Common myeloid progenitor, CD34-positive (primary cell): ENCODE measurements around the gene SOAT1.
"Not testable (repeated sequence)": the region's sequence is repeated elsewhere in the genome, so short reads cannot be mapped to it uniquely, and the experiment has no call there.

ENCODE experiments used
- CTCF ChIA-PET: fragments of 350-600 bp; sonication (Branson Sonifier 250); formaldehyde crosslinking; loops from one replicate; lab custom pipeline; 2021; ENCODE audit warnings: antibody characterized with exemption; lab: Charles Lee
- POLR2A ChIA-PET: fragments of 350-600 bp; sonication (Branson Sonifier 250); formaldehyde crosslinking; loops from one replicate; lab custom pipeline; 2021; ENCODE audit warnings: antibody characterized with exemption; lab: Charles Lee
- DNase-seq, 3 donors: peaks; one replicate each; pipeline versions ENCODE4 v3.0.0 to v3.0.0-alpha.2; 2013
- H3K27ac ChIP-seq, 2 experiments: 1 replicate in 1 of 2; 2 replicates in 1 of 2; pipeline ENCODE4 v1.7.0; 2013; ENCODE audit warnings: inconsistent platforms in 2 of 2, low read length in 2 of 2, mild to moderate bottlenecking in 2 of 2, low read depth in 1 of 2, moderate library complexity in 1 of 2; ENCODE audit not compliant: severe bottlenecking in 2 of 2, insufficient read depth in 1 of 2, poor library complexity in 1 of 2
- H3K27me3 ChIP-seq, 5 experiments: replicated peaks in 2 of 5; 1 replicate in 3 of 5; 2 replicates in 2 of 5; pipeline versions ENCODE4 v1.6.1 to v1.7.0; 2013; ENCODE audit warnings: low read length in 4 of 5, mild to moderate bottlenecking in 2 of 5, moderate library complexity in 2 of 5, inconsistent platforms in 1 of 5; ENCODE audit not compliant: insufficient read depth in 5 of 5, control insufficient read depth in 4 of 5
- H3K36me3 ChIP-seq, 4 experiments: 1 replicate in 2 of 4; 2 replicates in 2 of 4; pipeline versions ENCODE4 v1.6.1 to v1.7.0; 2013; ENCODE audit warnings: low read length in 3 of 4, control low read depth in 1 of 4, mild to moderate bottlenecking in 1 of 4; ENCODE audit not compliant: control insufficient read depth in 4 of 4, insufficient read depth in 4 of 4
- H3K4me1 ChIP-seq, 4 experiments: 1 replicate in 3 of 4; 2 replicates in 1 of 4; pipeline versions ENCODE4 v1.6.1 to v1.7.1; 2013; ENCODE audit warnings: low read length in 3 of 4, mild to moderate bottlenecking in 3 of 4, control low read depth in 1 of 4, inconsistent platforms in 1 of 4, moderate library complexity in 1 of 4; ENCODE audit not compliant: control insufficient read depth in 4 of 4, insufficient read depth in 4 of 4; ENCODE audit errors: control extremely low read depth in 1 of 4
- H3K4me3 ChIP-seq, 7 experiments: 1 replicate in 4 of 7; 2 replicates in 3 of 7; pipeline versions ENCODE4 v1.5.1 to v1.7.0; 2013; ENCODE audit warnings: mild to moderate bottlenecking in 7 of 7, low read length in 6 of 7, moderate library complexity in 6 of 7, inconsistent platforms in 2 of 7, low read depth in 2 of 7, control low read depth in 1 of 7; ENCODE audit not compliant: insufficient read depth in 4 of 7, control insufficient read depth in 1 of 7; ENCODE audit errors: extremely low read depth in 1 of 7
- H3K9me3 ChIP-seq, 5 experiments: 1 replicate in 4 of 5; 2 replicates in 1 of 5; pipeline versions ENCODE4 v1.6.1 to v1.7.1; 2013; ENCODE audit warnings: low read length in 4 of 5, mild to moderate bottlenecking in 2 of 5, inconsistent platforms in 1 of 5, low read depth in 1 of 5, moderate library complexity in 1 of 5; ENCODE audit not compliant: control insufficient read depth in 4 of 5, insufficient read depth in 2 of 5; ENCODE audit errors: control extremely low read depth in 1 of 5
- WGBS: methylation state at CpG from one replicate; pipeline ENCODE4 v1.1.5; 2013; ENCODE audit not compliant: insufficient coverage; 5-methylcytosine and 5-hydroxymethylcytosine counted together

SOAT1 gene

DNA sequence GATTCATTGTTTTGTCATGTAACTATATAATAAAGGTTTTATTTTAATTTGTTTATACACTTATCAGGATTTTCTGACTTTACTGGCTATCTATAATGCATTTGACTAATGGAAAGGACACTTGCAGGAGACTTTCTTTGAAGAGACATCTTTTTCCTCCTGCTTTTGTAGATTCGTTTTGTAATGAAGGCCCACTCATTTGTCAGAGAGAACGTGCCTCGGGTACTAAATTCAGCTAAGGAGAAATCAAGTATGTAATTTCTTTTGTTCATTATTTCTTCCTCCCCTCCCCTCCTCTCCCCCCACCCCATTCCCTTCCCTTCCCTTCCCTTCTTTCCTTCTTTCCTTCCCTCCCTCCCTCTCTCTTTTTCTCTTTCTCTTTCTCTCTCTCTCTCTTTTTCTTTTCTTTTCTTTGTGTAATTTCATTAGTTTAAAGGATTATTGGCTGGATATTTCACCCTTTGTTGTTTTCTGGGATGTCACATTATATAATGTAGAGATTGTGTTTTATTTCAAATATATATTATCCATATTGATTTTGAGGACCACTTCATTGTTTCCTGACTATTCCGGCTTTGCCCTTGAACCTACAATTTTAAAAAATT, 48.4 kb downstream of the SOAT1 start:
- H3K27me3 ChIP-seq, result no peaks in the 10 kb centered on the region
- ChIA-PET POLR2A (no interaction called here), CTCF (interaction anchor here (0.6 kb wide), 1 partner anchor 226 kb away, joined by 3 read pairs; no protein-coding TSS in a partner anchor)
- H3K9me3 ChIP-seq, result no peaks in the 10 kb centered on the region
- H3K4me1 ChIP-seq, result no peaks in the 10 kb centered on the region
- H3K36me3 ChIP-seq, result peaks cover 11 to 44% (median 27%) of the 10 kb centered on the region in 4 experiments
- DNase-seq, result no peak
- WGBS, result no CpG with 5 or more reads among the region's 4 CpGs
- H3K27ac ChIP-seq, result no peak overlapping the region
- H3K4me3 ChIP-seq, result no peak overlapping the region

DNA sequence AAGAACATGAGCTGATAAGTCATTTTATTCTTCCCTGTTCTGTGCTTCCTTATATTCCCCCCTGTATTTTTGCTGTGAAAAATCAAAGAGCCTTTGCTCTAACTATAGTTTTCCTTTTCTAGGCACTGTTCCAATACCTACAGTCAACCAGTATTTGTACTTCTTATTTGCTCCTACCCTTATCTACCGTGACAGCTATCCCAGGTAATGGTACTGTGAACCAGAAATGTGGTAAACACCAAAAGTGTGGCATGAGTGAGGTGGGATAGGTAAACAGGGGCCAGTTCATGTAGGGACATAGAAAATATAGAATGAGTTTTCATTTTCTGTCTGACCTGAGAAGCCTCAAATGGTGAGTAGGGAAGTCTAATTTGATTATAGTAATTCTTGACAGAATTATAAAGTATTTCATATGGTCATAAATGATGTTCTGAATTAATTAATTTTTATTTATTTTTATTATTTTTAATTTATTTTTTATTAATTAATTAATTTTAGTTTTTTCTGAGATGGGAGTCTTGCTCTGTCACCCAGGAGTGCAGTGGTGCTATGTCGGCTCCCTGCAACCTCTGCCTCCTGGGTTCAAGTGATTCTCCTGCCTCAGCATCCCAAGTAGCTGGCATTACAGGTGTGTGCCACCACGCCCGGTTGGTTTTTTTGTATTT, 49.3 kb downstream of the SOAT1 start:
- Histone ChIP-seq H3K27me3 (no peaks in the 10 kb centered on the region), H3K9me3 (no peaks in the 10 kb centered on the region), H3K4me3 (no peak overlapping the region), H3K36me3 (peaks cover 11 to 45% (median 27%) of the 10 kb centered on the region in 4 experiments), H3K4me1 (no peaks in the 10 kb centered on the region), H3K27ac (no peak overlapping the region)
- ChIA-PET POLR2A (no interaction called here), CTCF (no interaction called here)
- DNase-seq, result no peak
- 94% methylated on average over 2 of the region's 4 CpGs for WGBS

DNA sequence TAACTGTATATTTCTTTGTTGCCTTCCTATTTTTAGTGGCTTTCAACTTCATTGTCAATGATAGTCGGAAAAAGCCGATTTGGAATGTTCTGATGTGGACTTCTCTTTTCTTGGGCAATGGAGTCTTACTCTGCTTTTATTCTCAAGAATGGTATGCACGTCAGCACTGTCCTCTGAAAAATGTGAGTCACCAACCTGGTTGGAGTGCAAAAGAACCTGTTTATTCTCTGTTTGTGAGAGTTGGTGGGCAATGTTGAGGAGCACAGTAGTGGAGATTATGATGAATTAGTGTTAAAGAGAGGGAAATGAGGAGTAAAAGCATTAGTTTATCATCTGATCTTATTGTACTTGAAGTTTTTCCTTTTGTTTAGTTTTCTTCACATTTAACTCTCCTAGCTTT, 57.7 kb downstream of the SOAT1 start:
- no peak for DNase-seq
- no peaks in the 10 kb centered on the region for H3K27me3 ChIP-seq
- peaks cover 13 to 47% (median 22%) of the 10 kb centered on the region in 4 experiments for H3K36me3 ChIP-seq
- H3K27ac ChIP-seq, result no peak overlapping the region
- no peaks in the 10 kb centered on the region for H3K9me3 ChIP-seq
- no peak overlapping the region for H3K4me3 ChIP-seq
- H3K4me1 ChIP-seq, result no peaks in the 10 kb centered on the region
- ChIA-PET POLR2A (no interaction called here), CTCF (no interaction called here)
- WGBS, result 98% methylated on average over 3 of the region's 3 CpGs

DNA sequence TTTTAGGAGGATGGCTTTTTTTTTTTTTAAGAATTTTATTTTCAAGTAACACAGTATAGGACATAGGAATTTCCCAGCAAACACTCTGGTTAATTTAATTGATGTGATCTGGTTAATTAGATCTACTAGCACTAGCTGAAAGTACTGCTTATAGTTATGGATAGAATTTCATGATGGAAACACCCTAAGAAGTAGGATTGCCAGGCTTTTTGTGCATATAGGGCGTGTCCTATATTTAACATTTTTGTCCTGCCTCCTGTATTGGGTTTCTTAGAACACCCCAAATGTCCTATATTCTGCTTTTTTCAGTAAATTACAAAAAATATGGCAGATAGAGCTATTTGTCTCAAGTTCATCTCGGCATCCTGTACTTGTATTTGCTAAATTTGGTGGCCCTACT, 58.6 kb downstream of the SOAT1 start:
- no peaks in the 10 kb centered on the region for H3K27me3 ChIP-seq
- H3K36me3 ChIP-seq, result peaks cover 12 to 44% (median 18%) of the 10 kb centered on the region in 4 experiments
- ChIA-PET CTCF (interaction anchor here (0.7 kb wide), 1 partner anchor 1406 kb away, joined by 3 read pairs; no protein-coding TSS in a partner anchor), POLR2A (no interaction called here)
- no peak overlapping the region for H3K4me3 ChIP-seq
- no peaks in the 10 kb centered on the region for H3K4me1 ChIP-seq
- WGBS, result no CpG with 5 or more reads among the region's 2 CpGs
- no peaks in the 10 kb centered on the region for H3K9me3 ChIP-seq
- no peak for DNase-seq
- H3K27ac ChIP-seq, result no peak overlapping the region

DNA sequence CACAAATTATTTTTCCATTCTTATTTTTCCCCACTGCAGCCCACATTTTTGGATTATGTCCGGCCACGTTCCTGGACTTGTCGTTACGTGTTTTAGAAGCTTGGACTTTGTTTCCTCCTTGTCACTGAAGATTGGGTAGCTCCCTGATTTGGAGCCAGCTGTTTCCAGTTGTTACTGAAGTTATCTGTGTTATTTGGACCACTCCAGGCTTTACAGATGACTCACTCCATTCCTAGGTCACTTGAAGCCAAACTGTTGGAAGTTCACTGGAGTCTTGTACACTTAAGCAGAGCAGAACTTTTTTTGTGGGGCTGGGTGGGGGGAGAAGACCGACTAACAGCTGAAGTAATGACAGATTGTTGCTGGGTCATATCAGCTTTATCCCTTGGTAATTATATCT, 59.9 kb downstream of the SOAT1 start:
- POLR2A ChIA-PET, result no interaction called here
- Histone ChIP-seq H3K27me3 (no peaks in the 10 kb centered on the region), H3K27ac (no peak overlapping the region), H3K36me3 (peaks cover 8 to 35% (median 17%) of the 10 kb centered on the region in 4 experiments), H3K4me3 (no peak overlapping the region), H3K4me1 (no peaks in the 10 kb centered on the region), H3K9me3 (no peaks in the 10 kb centered on the region)
- DNase-seq, result no peak
- 100% methylated on average over 5 of the region's 5 CpGs for WGBS
- CTCF ChIA-PET, result interaction anchor here (0.7 kb wide), 1 partner anchor 456 kb away, joined by 3 read pairs; no protein-coding TSS in a partner anchor

DNA sequence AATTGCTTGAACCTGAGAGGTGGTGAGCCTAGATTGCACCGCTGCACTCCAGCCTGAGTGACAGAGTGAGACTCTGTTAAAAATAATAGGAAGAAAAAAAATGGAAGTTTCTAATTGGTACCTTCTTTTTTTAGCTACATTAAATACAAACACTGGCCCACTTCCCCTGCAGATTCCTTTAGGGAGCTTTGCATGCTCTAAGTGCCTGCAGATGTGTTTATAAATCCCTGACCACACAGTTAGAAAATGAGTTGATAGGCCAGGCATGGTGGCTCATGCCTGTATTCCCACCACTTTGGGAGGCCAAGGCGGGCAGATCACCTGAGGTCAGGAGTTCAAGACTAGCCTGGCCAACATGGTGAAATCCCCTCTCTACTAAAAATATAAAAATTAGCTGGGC, 68.0 kb downstream of the SOAT1 start:
- H3K27ac ChIP-seq, H3K27me3 ChIP-seq, H3K36me3 ChIP-seq, DNase-seq, H3K4me3 ChIP-seq, CTCF ChIA-PET, H3K9me3 ChIP-seq, POLR2A ChIA-PET: not testable (repeated sequence)
- WGBS, result 80% methylated on average over 1 of the region's 2 CpGs
- peaks cover 2 to 12% (median 7%) of the 10 kb centered on the region in 4 experiments for H3K4me1 ChIP-seq
